Measurements from ENCODE around the gene SERINC2.

GRCh38 chr1:31439276-31439675, 26.3 kb downstream of the SERINC2 start:
- TF ChIP-seq, protein P1, sequence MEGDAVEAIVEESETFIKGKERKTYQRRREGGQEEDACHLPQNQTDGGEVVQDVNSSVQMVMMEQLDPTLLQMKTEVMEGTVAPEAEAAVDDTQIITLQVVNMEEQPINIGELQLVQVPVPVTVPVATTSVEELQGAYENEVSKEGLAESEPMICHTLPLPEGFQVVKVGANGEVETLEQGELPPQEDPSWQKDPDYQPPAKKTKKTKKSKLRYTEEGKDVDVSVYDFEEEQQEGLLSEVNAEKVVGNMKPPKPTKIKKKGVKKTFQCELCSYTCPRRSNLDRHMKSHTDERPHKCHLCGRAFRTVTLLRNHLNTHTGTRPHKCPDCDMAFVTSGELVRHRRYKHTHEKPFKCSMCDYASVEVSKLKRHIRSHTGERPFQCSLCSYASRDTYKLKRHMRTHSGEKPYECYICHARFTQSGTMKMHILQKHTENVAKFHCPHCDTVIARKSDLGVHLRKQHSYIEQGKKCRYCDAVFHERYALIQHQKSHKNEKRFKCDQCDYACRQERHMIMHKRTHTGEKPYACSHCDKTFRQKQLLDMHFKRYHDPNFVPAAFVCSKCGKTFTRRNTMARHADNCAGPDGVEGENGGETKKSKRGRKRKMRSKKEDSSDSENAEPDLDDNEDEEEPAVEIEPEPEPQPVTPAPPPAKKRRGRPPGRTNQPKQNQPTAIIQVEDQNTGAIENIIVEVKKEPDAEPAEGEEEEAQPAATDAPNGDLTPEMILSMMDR (conservative IDR thresholded peaks at IDR 0.05; ENCODE audit: low read depth in 2 of 2) = no peak
- TF ChIP-seq EZH2phosphoT487 (IDR thresholded peaks at IDR 0.05; ENCODE audit: unreplicated experiment) (no peak), EZH2 (IDR thresholded peaks at IDR 0.05; ENCODE audit: low read depth, unreplicated experiment) (no peak), POLR2AphosphoS5 (IDR thresholded peaks at IDR 0.05; ENCODE audit: low read depth) (no peak), CREB1 (CRISPR knock-in tag; IDR thresholded peaks at IDR 0.05; ENCODE audit: low read depth) (no peak), ZNF114 (CRISPR knock-in tag; IDR thresholded peaks at IDR 0.05) (no peak), ETS1 (IDR thresholded peaks at IDR 0.05) (no peak), STAT1 (IDR thresholded peaks at IDR 0.05; ENCODE audit: unreplicated experiment) (no peak), JUNB (IDR thresholded peaks at IDR 0.05; ENCODE audit: unreplicated experiment) (no peak), NANOG (IDR thresholded peaks at IDR 0.05; ENCODE audit: borderline replicate concordance) (no peak), ZNF331 (CRISPR knock-in tag; IDR thresholded peaks at IDR 0.05; ENCODE audit: low read depth) (no peak), ZNF462 (CRISPR knock-in tag; IDR thresholded peaks at IDR 0.05) (no peak)
- TF ChIP-seq, protein P2, sequence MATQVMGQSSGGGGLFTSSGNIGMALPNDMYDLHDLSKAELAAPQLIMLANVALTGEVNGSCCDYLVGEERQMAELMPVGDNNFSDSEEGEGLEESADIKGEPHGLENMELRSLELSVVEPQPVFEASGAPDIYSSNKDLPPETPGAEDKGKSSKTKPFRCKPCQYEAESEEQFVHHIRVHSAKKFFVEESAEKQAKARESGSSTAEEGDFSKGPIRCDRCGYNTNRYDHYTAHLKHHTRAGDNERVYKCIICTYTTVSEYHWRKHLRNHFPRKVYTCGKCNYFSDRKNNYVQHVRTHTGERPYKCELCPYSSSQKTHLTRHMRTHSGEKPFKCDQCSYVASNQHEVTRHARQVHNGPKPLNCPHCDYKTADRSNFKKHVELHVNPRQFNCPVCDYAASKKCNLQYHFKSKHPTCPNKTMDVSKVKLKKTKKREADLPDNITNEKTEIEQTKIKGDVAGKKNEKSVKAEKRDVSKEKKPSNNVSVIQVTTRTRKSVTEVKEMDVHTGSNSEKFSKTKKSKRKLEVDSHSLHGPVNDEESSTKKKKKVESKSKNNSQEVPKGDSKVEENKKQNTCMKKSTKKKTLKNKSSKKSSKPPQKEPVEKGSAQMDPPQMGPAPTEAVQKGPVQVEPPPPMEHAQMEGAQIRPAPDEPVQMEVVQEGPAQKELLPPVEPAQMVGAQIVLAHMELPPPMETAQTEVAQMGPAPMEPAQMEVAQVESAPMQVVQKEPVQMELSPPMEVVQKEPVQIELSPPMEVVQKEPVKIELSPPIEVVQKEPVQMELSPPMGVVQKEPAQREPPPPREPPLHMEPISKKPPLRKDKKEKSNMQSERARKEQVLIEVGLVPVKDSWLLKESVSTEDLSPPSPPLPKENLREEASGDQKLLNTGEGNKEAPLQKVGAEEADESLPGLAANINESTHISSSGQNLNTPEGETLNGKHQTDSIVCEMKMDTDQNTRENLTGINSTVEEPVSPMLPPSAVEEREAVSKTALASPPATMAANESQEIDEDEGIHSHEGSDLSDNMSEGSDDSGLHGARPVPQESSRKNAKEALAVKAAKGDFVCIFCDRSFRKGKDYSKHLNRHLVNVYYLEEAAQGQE (IDR thresholded peaks at IDR 0.05; ENCODE audit: unreplicated experiment) = no peak

All from GM23338 (cell line).